Measurements from ENCODE around the gene NLGN1. TPM values are rescaled to one million over a fixed set of nuclear protein-coding genes. Genes with fewer than 3 reads are reported as not detected.

Gene NLGN1
- total RNA-seq, 3 donors from 2014 or later (not counting 1 experiment from before 2014, with no cell fraction given), result not detected

DNA sequence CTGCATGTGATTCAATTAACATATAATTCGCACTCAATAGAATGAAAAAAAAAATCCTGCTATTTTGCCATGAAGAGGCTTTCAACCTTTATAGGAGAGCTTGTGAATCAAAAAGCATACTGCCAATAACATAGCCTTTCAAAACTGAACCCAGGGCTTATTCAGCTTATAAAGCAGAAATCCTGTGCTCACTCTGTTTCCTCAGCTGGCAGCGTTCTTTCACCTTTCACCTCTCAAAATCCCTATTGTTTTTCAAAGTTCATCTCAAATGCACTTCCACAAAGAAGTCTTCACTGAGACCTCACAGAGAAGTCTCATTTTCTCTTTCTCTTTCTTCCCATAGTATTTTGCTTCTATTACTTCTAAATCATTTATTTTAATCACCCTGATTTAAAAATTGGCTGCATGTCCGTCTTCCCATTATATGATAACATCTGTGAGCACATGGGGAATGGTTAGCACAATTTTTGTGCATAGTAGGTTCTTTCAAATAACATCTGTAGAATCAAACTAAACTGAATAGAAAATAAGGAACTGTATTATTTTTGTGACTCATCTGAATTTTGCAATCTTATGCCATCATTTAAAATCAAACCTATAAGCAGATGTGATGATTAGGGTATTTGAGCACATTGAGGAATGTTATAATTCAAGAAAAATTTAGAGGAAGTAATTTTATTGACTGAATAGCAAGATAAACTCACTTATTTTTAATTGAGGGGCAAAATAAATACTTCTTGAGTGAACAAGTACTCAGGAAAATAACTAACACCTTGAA lies 373.4 kb downstream of the NLGN1 start:
- H3K27ac ChIP-seq (ENCODE audit: low read length), result no peak overlapping the region
- DNase-seq (no peak), ATAC-seq (no peak)
- H3K4me1 ChIP-seq (ENCODE audit: control insufficient read depth, insufficient read depth, low read length), result no peaks in the 10 kb centered on the region
- no peaks in the 10 kb centered on the region for H3K36me3 ChIP-seq (ENCODE audit: control insufficient read depth, insufficient read depth, low read length)
- Mint-ChIP-seq H3K4me3 (no peak overlapping the region), H3K27ac (no peak overlapping the region), H3K9me3 (peaks cover 17 to 19% of the 10 kb centered on the region in 2 donors), H3K27me3 (ENCODE audit: low read depth in 2 of 2) (no peaks in the 10 kb centered on the region), H3K4me1 (no peaks in the 10 kb centered on the region), H3K36me3 (no peaks in the 10 kb centered on the region)
- H3K9me3 ChIP-seq (ENCODE audit: control insufficient read depth, insufficient read depth, low read length), result no peaks in the 10 kb centered on the region
- H3K4me3 ChIP-seq (ENCODE audit: low read length), result no peak overlapping the region
- TF ChIP-seq, protein P1, sequence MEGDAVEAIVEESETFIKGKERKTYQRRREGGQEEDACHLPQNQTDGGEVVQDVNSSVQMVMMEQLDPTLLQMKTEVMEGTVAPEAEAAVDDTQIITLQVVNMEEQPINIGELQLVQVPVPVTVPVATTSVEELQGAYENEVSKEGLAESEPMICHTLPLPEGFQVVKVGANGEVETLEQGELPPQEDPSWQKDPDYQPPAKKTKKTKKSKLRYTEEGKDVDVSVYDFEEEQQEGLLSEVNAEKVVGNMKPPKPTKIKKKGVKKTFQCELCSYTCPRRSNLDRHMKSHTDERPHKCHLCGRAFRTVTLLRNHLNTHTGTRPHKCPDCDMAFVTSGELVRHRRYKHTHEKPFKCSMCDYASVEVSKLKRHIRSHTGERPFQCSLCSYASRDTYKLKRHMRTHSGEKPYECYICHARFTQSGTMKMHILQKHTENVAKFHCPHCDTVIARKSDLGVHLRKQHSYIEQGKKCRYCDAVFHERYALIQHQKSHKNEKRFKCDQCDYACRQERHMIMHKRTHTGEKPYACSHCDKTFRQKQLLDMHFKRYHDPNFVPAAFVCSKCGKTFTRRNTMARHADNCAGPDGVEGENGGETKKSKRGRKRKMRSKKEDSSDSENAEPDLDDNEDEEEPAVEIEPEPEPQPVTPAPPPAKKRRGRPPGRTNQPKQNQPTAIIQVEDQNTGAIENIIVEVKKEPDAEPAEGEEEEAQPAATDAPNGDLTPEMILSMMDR (IDR thresholded peaks at IDR 0.05), result no peak
- intact Hi-C loops (cut with micrococcal nuclease), result no loop called here
- no peaks in the 10 kb centered on the region for H3K27me3 ChIP-seq (ENCODE audit: control insufficient read depth, insufficient read depth, low read length)
- WGBS (ENCODE audit: insufficient coverage), result 72% methylated on average over 1 of the region's 3 CpGs

DNA sequence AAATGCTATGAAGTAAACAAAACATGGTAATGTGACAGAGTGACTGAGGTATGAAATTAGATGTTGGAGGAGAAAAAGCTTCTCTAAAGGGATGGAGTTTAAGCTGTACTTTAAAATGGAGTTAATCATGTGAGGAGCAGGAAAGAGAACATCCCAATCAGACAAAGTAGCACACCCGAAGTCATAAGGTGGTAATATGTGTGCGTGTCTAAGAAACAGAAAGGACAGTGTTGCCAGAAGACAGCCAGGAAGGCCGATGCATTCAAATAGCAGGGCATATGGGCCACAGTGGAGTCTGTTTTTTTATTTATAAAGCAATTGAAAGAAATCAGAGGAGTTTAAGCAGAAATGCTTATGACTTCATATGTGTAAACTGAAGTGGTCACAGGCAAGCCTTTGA lies 376.3 kb downstream of the NLGN1 start:
- no peaks in the 10 kb centered on the region for H3K27me3 ChIP-seq (ENCODE audit: control insufficient read depth, insufficient read depth, low read length)
- Mint-ChIP-seq H3K36me3 (no peaks in the 10 kb centered on the region), H3K9me3 (peaks cover 15 to 19% of the 10 kb centered on the region in 2 donors), H3K27me3 (ENCODE audit: low read depth in 2 of 2) (no peaks in the 10 kb centered on the region), H3K27ac (no peak overlapping the region), H3K4me1 (no peaks in the 10 kb centered on the region), H3K4me3 (no peak overlapping the region)
- no peak for ATAC-seq
- TF ChIP-seq, protein P1 (IDR thresholded peaks at IDR 0.05), result no peak
- 85% methylated on average over 3 of the region's 3 CpGs for WGBS (ENCODE audit: insufficient coverage)
- no peak for DNase-seq
- H3K4me1 ChIP-seq (ENCODE audit: control insufficient read depth, insufficient read depth, low read length), result no peaks in the 10 kb centered on the region
- no peak overlapping the region for H3K27ac ChIP-seq (ENCODE audit: low read length)
- intact Hi-C loops (cut with micrococcal nuclease), result no loop called here
- H3K4me3 ChIP-seq (ENCODE audit: low read length), result no peak overlapping the region
- no peaks in the 10 kb centered on the region for H3K36me3 ChIP-seq (ENCODE audit: control insufficient read depth, insufficient read depth, low read length)
- H3K9me3 ChIP-seq (ENCODE audit: control insufficient read depth, insufficient read depth, low read length), result no peaks in the 10 kb centered on the region

DNA sequence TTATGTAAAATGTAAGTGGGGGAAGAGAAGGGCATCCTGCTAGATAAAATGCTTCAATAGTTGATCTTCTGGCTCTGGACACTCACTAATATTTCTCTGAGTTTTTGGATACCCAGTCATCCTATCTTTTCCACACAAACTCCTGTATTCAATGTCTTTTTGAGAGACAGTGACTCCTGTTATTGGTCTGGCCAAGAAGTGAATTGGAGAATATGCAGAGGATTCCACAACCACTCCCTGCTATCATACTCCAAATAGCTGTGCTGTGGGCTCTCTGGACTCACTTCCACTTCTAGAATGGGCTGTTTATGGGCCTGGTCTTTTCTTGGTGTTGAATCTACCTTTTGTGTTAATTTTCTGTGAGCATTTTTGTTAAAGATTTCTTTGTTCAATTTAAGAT lies 376.8 kb downstream of the NLGN1 start:
- intact Hi-C loops (cut with micrococcal nuclease), result no loop called here
- no peak overlapping the region for H3K4me3 ChIP-seq (ENCODE audit: low read length)
- H3K9me3 ChIP-seq (ENCODE audit: control insufficient read depth, insufficient read depth, low read length), result no peaks in the 10 kb centered on the region
- no peaks in the 10 kb centered on the region for H3K36me3 ChIP-seq (ENCODE audit: control insufficient read depth, insufficient read depth, low read length)
- ATAC-seq, result no peak
- no peaks in the 10 kb centered on the region for H3K36me3 Mint-ChIP-seq
- no peaks in the 10 kb centered on the region for H3K27me3 Mint-ChIP-seq (ENCODE audit: low read depth in 2 of 2)
- no peaks in the 10 kb centered on the region for H3K4me1 ChIP-seq (ENCODE audit: control insufficient read depth, insufficient read depth, low read length)
- H3K27ac ChIP-seq (ENCODE audit: low read length), result no peak overlapping the region
- TF ChIP-seq, protein P1 (IDR thresholded peaks at IDR 0.05), result no peak
- peaks cover 11 to 16% of the 10 kb centered on the region in 2 donors for H3K9me3 Mint-ChIP-seq
- no peak for DNase-seq
- no peaks in the 10 kb centered on the region for H3K27me3 ChIP-seq (ENCODE audit: control insufficient read depth, insufficient read depth, low read length)
- no peak overlapping the region for H3K27ac Mint-ChIP-seq
- H3K4me1 Mint-ChIP-seq, result no peaks in the 10 kb centered on the region
- no peak overlapping the region for H3K4me3 Mint-ChIP-seq

DNA sequence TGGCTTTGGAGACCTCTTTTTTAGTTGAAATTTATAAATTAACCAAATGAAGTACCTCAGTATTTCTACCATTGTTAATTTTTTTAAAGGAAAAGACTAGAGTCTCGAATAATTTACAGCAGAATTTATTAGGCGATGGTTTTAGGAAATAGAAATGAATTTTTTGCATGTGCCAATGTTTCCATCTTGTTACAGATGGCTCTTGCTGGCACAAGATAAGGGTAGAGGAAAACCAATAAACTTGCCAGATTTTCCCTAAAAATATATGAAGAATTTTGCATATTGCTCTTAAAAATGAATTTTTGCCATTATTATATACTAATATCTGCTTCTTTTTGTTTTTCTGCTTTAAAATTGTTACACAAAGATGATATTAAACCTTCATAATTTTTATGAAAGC lies 380.7 kb downstream of the NLGN1 start:
- 72% methylated on average over 2 of the region's 2 CpGs for WGBS (ENCODE audit: insufficient coverage)
- no peaks in the 10 kb centered on the region for H3K36me3 Mint-ChIP-seq
- Histone ChIP-seq H3K4me1 (ENCODE audit: control insufficient read depth, insufficient read depth, low read length) (no peaks in the 10 kb centered on the region), H3K36me3 (ENCODE audit: control insufficient read depth, insufficient read depth, low read length) (no peaks in the 10 kb centered on the region), H3K27me3 (ENCODE audit: control insufficient read depth, insufficient read depth, low read length) (no peaks in the 10 kb centered on the region), H3K4me3 (ENCODE audit: low read length) (no peak overlapping the region), H3K27ac (ENCODE audit: low read length) (no peak overlapping the region), H3K9me3 (ENCODE audit: control insufficient read depth, insufficient read depth, low read length) (no peaks in the 10 kb centered on the region)
- TF ChIP-seq, protein P1 (IDR thresholded peaks at IDR 0.05), result no peak
- H3K4me3 Mint-ChIP-seq, result no peak overlapping the region
- H3K27me3 Mint-ChIP-seq (ENCODE audit: low read depth in 2 of 2), result no peaks in the 10 kb centered on the region
- no peaks in the 10 kb centered on the region for H3K4me1 Mint-ChIP-seq
- H3K9me3 Mint-ChIP-seq, result peaks cover 10 to 14% of the 10 kb centered on the region in 2 donors
- ATAC-seq (no peak), DNase-seq (no peak)
- no peak overlapping the region for H3K27ac Mint-ChIP-seq
- intact Hi-C loops (cut with micrococcal nuclease), result no loop called here
